ENCODE data around the gene OR8D1. TPM values are rescaled to one million over a fixed set of nuclear protein-coding genes. Genes with fewer than 3 reads are reported as not detected.
"Not testable (repeated sequence)": the region's sequence is repeated elsewhere in the genome, so short reads cannot be mapped to it uniquely, and the experiment has no call there.

OR8D1 gene
- polyA plus RNA-seq, 3 donors: not detected

DNA sequence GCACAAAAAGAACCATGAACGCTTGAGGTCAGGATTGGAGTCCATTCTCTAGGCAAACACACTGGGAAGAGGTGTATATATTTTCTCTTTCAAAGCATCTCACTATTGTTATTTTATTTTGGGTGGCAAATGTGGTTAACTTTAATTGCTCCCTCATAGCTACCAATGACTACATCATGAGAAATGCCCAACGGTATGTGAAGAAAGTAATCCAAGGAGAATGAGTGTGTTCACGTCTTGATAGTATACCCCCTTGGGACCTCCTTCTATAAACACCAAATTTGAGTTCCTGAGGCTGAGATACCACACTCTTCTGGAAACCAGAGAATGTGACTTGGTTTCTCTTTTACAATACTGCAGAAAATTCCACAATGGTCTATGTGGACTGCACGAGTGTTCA lies 15.8 kb downstream of the OR8D1 start:
- no peak overlapping the region for H3K27ac ChIP-seq (ENCODE audit: low read depth, low read length)
- 80 to 82% (median 81%) methylated on average over 4 of the region's 4 CpGs for WGBS, 3 donors

DNA sequence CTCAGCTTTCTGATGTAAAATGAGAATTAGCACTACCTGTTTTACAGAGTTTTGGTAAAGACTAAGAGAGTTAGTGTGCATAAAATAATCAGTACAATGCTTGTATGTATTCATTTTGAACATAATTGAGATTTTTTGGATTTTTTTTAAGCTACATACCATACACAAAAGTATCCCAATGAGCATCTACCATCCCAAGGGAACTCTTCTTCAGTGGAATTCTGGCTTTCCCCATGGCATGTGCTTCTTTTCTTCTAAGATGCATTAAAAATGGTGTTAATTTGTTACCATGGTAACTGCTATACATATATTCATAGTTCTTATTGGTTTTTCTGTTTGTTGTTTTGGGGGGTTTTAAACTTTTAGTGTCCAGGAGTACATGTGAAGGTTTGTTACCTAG lies 17.7 kb downstream of the OR8D1 start:
- H3K27ac ChIP-seq (ENCODE audit: low read depth, low read length): no peak overlapping the region

DNA sequence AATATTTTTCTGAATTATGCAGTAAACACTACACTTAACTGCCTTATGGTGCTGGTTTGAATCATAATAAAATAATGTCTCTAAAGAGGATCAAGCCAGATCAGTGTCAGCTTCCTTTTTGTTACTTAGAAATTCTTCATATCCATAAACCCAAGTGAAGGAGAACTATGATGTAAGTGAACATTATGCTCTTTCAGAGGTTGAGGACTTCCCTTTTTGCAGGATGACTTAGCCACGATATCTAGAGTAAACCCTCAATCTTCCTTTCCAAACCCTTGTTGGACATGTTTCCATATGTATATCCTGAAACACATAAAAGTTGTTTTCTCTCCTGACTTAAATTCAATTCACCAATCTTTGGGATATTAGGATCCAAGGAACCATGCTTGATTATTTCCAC lies 19.1 kb downstream of the OR8D1 start:
- WGBS, 3 donors: 29 to 64% (median 45%) methylated on average over 1 of the region's 1 CpG
- no peak overlapping the region for H3K27ac ChIP-seq (ENCODE audit: low read depth, low read length)

DNA sequence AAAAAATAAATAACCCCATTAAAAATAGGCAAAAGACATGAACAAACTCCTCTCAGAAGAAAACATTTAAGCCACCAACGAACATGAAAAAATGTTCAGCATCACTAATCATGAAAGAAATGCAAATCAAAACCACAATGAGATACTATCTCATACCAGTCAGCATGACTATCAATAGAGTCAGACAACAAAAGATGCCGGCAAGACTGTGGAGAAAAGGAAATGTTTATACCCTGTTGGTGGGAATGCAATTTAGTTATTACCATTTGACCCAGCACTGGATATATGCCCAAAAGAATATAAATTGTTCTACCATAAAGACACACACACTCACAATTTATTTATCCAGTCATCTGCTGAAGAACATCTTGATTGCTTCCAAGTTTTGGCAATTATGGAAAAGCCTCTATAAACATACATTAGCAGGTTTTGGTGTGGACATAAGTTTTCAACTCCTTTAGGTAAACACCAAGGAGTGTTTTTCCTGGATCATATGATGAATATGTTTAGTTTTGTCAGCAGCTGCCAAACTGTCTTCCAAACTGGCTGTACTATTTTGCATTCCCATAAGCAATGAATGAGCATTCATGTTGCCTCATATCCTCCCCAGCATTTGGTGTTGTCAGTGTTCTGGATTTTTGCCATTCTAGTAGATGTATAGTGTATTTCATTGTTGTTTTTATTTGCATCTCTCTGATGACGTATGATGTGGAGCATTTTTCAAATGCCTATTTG lies 28.0 kb downstream of the OR8D1 start:
- no peak overlapping the region for H3K27ac ChIP-seq (ENCODE audit: low read depth, low read length)
- WGBS, 3 donors: 64 to 76% (median 66%) methylated on average over 3 of the region's 3 CpGs

DNA sequence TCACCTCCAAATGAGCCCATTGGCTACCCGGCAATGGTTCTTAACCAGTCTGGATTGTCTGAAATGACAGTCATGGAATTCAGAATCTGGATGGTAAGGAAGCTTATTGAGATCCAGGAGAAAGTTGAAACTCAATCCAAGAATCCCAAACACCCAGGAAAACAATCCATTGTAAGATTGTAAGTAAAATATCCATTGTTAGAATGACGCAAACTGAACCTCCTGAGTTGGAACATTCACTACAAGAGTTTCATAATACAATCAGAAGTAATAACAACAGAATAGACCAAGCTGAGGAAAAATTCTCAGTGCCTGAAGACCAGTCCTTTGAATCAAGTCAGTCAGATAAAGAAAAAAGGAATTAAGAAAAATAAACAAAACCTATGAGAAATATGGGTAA lies 35.5 kb downstream of the OR8D1 start:
- H3K27ac ChIP-seq (ENCODE audit: low read depth, low read length): no peak overlapping the region
- 55 to 91% (median 68%) methylated on average over 2 of the region's 2 CpGs for WGBS, 3 donors

DNA sequence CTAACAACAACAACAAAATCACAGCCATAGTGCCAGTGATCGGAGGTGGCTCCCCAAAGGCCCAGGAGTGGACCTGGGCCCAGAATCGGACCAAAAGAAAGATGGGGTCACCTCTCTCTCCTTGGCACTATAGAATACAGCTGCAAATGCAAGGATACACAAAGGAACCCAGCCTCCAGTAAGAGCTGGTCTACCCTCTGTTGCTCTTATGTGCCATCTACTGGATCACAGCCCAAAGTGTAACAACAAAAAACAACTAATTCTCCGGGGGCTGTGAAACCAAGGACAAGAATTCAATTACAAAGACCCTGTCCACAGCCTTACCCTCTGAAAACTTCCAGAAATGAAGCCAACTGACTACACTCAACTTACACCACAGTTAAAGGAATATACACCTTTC lies 35.9 kb downstream of the OR8D1 start:
- 71 to 77% (median 77%) methylated on average over 3 of the region's 3 CpGs for WGBS, 3 donors
- H3K27ac ChIP-seq (ENCODE audit: low read depth, low read length): no peak overlapping the region

DNA sequence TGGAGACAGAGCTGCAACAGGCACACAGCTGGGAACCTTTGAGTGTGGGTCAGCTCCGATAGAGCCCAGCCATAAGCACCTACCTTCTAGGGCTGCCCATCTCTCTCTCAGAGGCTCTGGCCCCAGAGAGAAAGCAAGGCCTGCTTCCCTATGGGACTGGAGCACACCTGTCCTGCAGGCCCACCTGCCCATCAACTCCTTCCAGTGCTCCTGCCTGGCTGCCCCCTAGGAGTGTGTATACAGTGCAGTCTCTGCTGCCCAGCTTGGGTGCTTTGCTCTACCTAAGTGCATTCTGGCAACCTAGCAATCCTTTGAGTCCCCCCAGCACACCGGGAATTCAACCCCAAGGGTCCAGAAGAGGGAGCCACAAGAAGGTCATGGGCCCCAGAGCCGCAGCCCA lies 36.5 kb downstream of the OR8D1 start:
- 86 to 88% (median 87%) methylated on average over 3 of the region's 3 CpGs for WGBS, 3 donors

DNA sequence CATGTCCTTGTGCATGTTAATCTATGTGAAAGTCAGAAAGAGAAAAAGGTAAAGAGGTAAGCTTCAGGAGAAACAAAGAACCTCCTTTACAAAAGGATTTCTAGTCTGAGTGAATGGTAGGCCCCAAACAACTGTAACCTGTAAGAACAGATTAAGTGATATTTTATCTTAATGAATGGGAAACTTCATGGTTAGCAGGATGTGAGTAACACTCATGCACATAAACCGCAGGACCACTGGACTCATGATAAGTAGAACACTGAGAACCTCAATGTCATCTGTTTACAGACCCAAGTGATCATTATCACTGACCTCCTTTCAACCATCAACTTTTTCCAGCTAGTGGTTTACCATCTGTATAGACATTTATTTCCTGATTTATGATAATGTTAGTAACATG lies 37.7 kb downstream of the OR8D1 start:
- WGBS, 3 donors: 26 to 79% (median 54%) methylated on average over 1 of the region's 1 CpG
- H3K27ac ChIP-seq (ENCODE audit: low read depth, low read length): no peak overlapping the region

More for the DNA sequence above, 36.5 kb downstream of the OR8D1 start:
- H3K27ac ChIP-seq (ENCODE audit: low read depth, low read length): no peak overlapping the region

DNA sequence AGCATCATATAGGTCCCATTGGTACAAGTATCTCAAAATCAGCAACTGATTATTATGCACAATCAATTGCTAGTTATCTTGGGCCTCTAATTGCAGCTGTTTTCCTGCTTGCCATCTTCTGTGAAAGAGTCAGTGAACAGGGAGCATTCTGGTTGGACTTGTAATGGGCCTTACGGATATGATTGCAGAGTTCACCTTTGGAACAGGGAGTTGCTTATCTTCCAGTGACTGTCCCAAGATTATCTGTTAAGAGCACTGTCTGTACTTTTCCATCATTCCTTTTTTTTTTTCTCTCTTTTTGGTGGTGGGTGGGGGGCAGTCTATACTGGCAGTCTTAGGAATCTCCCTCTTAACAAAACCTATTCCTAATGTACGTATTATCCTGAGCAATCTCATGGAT lies 39.7 kb downstream of the OR8D1 start:
- 89 to 92% (median 91%) methylated on average over 2 of the region's 2 CpGs for WGBS, 3 donors
- H3K27ac ChIP-seq (ENCODE audit: low read depth, low read length): no peak overlapping the region

DNA sequence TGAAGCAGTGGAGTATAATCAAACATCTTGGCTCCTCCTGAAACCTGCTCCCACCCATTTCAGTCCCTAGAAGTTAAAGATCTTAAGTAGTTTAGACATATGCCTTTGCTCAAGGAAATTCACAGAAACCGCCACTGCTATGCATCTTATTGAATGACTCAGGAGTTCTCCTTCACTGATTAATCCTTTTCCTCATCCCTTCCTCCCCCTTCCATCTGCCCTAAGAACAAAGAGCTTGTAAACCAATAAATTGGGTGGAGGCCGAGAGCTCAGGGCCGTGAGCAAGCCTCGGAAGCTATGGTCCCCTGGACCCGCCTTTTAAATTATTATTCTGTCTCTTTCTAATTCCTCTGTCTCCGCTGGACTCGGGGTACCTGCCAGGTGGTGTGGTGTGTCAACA lies 42.9 kb downstream of the OR8D1 start:
- H3K27ac ChIP-seq (ENCODE audit: low read depth, low read length): not testable (repeated sequence)
- WGBS, 3 donors: 48 to 65% (median 49%) methylated on average over 7 of the region's 7 CpGs

DNA sequence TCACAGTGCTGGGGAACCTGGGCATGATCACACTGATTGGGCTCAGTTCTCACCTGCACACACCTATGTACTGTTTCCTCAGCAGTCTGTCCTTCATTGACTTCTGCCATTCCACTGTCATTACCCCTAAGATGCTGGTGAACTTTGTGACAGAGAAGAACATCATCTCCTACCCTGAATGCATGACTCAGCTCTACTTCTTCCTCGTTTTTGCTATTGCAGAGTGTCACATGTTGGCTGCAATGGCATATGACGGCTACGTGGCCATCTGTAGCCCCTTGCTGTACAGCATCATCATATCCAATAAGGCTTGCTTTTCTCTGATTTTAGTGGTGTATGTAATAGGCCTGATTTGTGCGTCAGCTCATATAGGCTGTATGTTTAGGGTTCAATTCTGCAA lies 48.7 kb downstream of the OR8D1 start:
- 46 to 84% (median 52%) methylated on average over 4 of the region's 4 CpGs for WGBS, 3 donors
- H3K27ac ChIP-seq (ENCODE audit: low read depth, low read length): not testable (repeated sequence)

DNA sequence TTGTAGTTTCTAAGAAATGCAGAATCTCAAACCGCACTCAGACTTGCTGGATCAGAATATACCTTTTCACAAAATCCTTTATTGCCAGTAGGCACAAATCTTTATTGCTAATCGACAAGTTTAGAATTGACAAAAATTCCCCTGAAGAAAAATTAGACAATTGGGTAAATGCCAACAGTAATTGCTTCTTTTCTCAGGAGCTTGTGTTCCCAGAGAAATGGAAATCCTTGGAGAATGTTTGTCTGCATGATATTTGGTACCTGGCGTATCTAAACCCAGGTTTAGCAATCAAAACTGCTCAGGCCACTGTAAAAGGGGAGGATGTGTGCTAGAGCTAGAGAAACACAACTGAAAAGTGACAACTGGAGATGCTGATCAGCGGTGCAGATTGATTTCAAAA lies 57.7 kb downstream of the OR8D1 start, which contains the start of gene OR8G5:
OR8G5 (plus strand) TSS at position 301 of the 400 bp plus-strand sequence. CDS start 8,556 bp downstream, outside the sequence.
- H3K27ac ChIP-seq (ENCODE audit: low read depth, low read length): no peak within 1 kb of the TSS
- WGBS, 3 donors: 63 to 71% (median 70%) methylated on average over 4 of the region's 4 CpGs

Other genes with a start within 250 kb of the OR8D1 start
- gene VWA5A, start 198.5 kb downstream of the OR8D1 start, polyA plus RNA-seq: 10 to 100 TPM in 2 of 3 donors, 1 to 10 TPM in 1; 9.2 to 15.0 (median 10.7) TPM
- not detected for gene OR10D3, start 130.6 kb downstream of the OR8D1 start, polyA plus RNA-seq
- gene OR8G1, start 72.9 kb downstream of the OR8D1 start, polyA plus RNA-seq: not detected
- not detected for gene OR8G5, start 57.6 kb downstream of the OR8D1 start, polyA plus RNA-seq
- not detected for gene OR8D2, start 6.2 kb upstream of the OR8D1 start, polyA plus RNA-seq
- not detected for gene OR8B2, start 70.5 kb upstream of the OR8D1 start, polyA plus RNA-seq
- not detected for gene OR8B3, start 85.1 kb upstream of the OR8D1 start, polyA plus RNA-seq
- gene OR8B4, start 110.9 kb upstream of the OR8D1 start, polyA plus RNA-seq: not detected
- not detected for gene OR8B8, start 131.7 kb upstream of the OR8D1 start, polyA plus RNA-seq
- not detected for gene OR8B12, start 229.7 kb upstream of the OR8D1 start, polyA plus RNA-seq